GM19023 (cell line): Measurements from ENCODE around the gene CC2D2B.

ENCODE experiments used
- ATAC-seq: cut with Tn5 transposase; IDR thresholded peaks from one replicate; pipeline ENCODE4 v1.9.1; 2021; ENCODE audit warnings: mild to moderate bottlenecking, moderate library complexity; ENCODE audit not compliant: unreplicated experiment

The CC2D2B gene

GRCh38 chr10:96074776-96075175 is 167.0 kb downstream of the CC2D2B start:
- no peak for ATAC-seq

- ATAC-seq: no peak
These were observed 168.2 kb downstream of the CC2D2B start for GRCh38 chr10:96075977-96076376.

- no peak for ATAC-seq
These were observed 169.4 kb downstream of the CC2D2B start for GRCh38 chr10:96077156-96077555.

- no peak for ATAC-seq
These were observed 174.4 kb downstream of the CC2D2B start for GRCh38 chr10:96082153-96082552.
